H1 (cell line): ENCODE measurements around the gene MGAT2. TPM values are rescaled to one million over a fixed set of nuclear protein-coding genes. Genes with fewer than 3 reads are reported as not detected.

Source experiments
- EGR1 ChIP-seq: IDR thresholded peaks from 2 replicates; pipeline ENCODE4 v1.6.1; 2011; ENCODE audit warnings: low read depth, low read length, borderline replicate concordance
- POLR2AphosphoS5 ChIP-seq: IDR thresholded peaks from 2 replicates; pipeline ENCODE4 v1.6.1; 2011; ENCODE audit warnings: low read depth, low read length
- POU5F1 ChIP-seq: IDR thresholded peaks from 2 replicates; pipeline ENCODE4 v1.6.1; 2011; ENCODE audit warnings: low read depth, mild to moderate bottlenecking, low read length, moderate library complexity
- polyA plus RNA-seq, 7 experiments: library from polyadenylated mRNA; depleted of rRNA in 3 of 7; stranded (reverse) in 5 of 7; unstranded in 2 of 7; fragments of >200 nt in 5 of 7; fragments of 200-250 nt in 2 of 7; gene quantifications; 1 replicate in 5 of 7; 2 replicates in 1 of 7; 4 replicates in 1 of 7; pipeline versions ENCODE4 v1.2.1 to v1.2.3, GENCODE V29; 2011 to 2013; ENCODE audit warnings: missing spikeins in 2 of 7, mixed read lengths in 2 of 7
- total RNA-seq: library from RNA; stranded (reverse); fragmentation: NEBNext Ultra II Directional; extraction: Animal tissue kit (Norgen Biotek cat#: 25700); gene quantifications from 2 replicates; pipeline ENCODE4 v1.2.1, GENCODE V29; 2021

The MGAT2 gene
- total and polyA plus RNA-seq, 2 of the 8 experiments (the other 6 are each of a cell fraction or from before 2014, with no cell fraction given): 10.6 to 23.7 TPM

DNA sequence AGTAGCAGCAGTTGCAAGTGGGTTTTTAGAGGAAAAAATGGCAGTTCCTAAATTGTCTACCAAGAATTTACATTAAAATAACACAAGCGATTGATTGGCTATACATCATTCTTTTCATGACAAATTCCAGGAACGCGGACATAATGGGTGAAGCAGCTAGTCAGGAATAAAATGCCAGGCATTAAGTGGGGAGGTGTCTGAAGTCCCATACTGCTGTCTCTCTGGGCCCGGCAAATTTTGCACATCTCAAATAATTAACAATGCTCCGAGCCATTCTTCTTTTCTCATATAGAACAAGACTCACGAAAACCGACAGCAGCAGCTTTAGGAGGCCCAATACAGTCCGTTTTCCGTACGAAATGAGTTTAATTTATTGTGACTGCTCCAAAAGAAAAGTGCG lies 869 bp upstream of the MGAT2 start (continued):
- TF ChIP-seq POLR2AphosphoS5 (no peak), POU5F1 (no peak), EGR1 (no peak)
